ENCODE results near the gene C1QA.
"Not testable (repeated sequence)": the region's sequence is repeated elsewhere in the genome, so short reads cannot be mapped to it uniquely, and the experiment has no call there.

The C1QA gene

DNA sequence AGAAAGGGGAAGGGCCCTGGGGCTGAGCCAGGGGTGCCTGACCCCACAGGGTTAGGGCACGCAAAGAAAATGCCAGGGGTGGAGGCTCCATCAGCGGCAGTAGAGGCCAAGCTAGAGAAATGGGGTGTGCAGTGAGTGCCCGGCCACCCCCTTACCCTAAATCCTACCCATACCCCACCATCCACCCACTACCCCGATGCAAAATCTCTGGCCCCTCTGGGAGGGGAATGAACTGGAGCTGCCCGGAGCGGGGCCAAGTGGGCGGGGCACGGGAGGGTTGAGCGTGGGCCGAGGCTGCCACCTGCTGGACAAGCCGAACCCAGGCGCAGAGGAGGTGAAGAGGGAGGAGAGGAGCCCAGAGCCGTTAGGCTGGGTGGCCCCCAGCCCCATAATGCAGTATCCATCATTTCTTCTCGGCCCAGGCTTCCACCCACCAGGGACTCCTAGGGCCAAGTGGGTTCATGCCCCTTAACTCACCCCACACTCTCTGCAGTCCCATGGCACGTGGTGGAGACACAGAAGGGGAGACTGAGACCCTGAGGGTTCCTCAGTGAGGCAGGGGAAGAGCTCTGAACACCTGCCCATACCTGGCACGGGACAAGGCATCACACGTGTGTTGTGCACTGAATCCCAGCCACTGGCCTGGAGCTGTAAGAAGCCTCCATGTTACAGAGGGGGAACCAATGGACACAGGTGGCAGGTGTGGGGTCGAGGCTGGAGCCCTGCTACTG is 5.6 kb downstream of the C1QA start:
- peak; percentile 44 for DNase-seq

DNA sequence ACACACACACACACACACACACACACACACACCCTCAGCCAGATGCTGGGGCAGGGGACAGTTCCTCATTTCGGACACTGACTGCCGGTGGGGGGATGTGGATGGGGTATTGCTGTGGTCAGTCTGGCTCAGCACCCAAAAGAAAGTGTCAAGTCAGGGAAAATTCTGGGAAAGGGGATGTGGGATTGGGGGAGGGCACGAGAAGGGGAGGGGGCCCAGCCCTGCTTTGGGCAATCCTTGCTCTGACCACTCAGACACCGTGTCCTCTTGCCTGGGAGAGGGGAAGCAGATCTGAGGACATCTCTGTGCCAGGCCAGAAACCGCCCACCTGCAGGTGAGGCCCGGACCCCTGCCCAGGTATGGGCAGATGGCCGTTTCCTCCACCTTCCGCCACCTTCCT is 7.0 kb downstream of the C1QA start, which contains the start of gene C1QC:
Gene C1QC (plus strand): TSS at position 253 of the 400 bp plus-strand sequence. CDS start 391 bp downstream, outside the sequence.
- DNase-seq: no peak

DNA sequence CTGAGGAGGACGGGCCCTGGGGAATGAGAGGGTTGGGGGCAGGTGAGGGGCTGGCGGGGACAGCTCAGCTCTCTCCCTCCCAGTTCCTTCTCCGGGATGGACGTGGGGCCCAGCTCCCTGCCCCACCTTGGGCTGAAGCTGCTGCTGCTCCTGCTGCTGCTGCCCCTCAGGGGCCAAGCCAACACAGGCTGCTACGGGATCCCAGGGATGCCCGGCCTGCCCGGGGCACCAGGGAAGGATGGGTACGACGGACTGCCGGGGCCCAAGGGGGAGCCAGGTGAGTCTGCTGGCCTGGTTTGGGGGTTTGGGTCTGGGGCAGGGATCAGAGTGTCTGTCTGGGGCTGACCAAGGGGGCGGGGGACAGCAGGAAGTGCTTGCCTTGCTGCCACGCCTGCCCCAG is 7.5 kb downstream of the C1QA start:
- DNase-seq: no peak

DNA sequence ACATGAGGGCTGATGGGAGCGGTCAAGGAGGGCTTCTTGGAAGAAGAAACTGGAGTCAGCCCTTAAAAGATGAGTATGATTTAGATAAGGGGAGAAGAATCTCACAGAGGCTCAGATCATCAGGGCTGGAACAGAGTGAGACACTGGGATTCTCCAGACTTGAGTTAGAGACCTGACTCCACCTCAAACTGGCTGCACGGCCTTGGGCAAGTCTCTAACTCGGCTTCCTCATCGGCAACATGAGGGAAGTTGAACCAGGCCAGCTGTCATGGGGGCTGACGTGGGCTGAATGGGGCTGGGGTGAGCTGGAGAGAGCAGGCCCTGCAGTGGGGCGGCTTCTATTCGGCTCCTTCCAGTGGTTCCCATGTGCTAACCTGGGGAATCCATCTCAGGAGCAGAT is 9.5 kb downstream of the C1QA start:
- no peak for DNase-seq

DNA sequence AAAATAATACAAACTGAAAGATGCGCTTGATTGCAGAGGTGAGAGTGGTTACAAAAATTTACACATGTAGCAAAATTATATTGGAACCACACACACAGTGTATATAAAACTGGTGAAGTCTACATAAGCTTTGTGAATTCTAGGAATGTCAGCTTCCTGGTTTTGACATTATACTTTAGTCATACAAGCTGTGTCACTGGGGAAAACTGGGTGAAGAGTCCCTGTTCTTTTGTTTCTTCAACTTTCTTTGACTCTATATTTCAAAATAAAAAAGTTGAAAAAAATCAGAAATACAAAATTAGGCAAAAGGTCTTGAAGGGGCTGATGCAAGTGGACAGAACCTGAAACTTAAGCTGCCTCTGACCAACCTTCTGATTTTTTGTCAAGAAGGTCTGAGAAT is 10.0 kb downstream of the C1QA start:
- no peak for DNase-seq

DNA sequence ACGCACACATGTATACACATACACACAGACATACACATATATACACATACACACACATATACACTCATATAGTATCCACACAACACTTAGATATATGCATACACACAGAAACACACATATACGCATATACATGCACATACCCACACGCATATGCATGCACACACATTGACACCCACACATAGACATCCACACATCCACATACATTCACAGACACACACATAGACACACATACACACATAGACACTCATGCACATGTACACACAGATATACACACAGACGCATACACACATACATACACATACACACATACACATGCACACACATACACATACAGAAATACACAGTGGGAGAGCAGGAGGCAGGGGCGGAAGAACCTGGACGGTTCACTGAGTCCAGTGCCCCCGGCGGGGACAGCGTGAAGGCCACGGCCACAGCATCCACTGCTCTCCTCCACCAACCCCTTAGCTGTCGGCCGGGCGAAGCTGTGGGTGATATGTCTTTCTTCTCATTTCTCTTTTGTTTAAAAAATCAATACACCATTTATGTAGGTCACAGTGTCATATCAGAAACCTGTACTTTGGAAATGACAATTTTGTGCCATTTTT is 13.8 kb downstream of the C1QA start:
- no peak for DNase-seq

DNA sequence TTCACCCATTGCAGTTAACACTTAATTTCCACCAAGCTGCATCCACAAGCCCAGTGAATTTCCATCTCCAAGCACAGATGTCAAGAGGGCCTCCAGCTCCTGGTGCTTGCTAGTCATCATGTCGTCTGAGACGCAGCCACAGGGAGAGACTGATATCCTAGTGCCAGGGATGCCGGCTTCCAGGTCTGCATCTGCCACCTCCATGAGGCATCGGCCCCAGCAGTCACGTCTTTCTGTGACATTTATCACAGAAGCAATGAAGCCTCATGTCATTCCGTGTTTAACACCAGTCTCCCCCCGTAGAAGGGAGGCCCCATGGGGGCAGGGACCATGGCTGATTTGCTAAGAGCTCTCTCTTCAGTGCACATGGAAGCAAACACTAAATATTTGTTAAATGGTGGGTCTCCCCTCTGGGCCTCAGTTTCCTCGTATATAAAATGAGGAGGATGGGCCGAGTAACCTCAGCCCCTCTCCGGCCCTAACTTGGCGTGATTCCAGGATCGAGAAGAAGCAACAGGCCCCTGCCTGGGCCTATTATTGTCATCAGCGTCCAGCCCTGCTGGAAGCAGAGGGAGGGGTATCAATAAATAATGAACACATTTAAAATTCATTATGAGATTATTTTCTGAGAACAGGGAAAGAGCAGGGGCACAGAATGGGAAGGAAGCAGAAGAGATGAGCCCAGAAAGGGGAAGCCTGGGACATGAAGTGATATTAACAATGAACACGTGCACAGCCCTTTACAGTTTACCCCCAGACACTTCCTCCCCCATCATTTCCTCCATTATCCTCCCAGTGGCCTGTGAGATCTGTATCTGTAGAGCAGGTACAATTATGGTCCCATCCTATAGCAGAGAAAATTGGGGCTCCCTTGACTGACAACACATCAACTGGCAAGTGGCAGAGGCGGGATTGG is 15.8 kb downstream of the C1QA start:
- DNase-seq: no peak

DNA sequence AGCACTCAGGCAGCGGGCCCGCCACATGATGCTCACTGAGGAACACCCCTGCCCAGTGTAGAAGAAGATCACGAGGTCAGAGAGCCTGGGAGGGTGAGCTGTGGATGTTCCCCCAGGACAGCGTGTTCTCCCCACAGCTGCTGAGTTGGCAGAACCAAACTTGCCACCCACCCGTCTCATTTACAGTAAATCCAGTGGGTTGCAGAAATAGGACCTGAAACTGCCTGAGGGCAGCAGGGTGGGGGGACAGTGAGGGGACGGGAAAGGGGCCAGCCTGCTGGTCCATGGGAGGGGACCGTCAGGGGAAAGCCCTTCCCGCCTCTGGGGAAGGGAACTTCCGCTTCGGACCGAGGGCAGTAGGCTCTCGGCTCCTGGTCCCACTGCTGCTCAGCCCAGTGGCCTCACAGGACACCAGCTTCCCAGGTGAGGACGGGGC is 16.5 kb downstream of the C1QA start, which contains the start of gene C1QB:
Gene C1QB (plus strand): TSS at position 356 of the 436 bp plus-strand sequence. CDS start 6,227 bp downstream, outside the sequence.
- DNase-seq: no peak

DNA sequence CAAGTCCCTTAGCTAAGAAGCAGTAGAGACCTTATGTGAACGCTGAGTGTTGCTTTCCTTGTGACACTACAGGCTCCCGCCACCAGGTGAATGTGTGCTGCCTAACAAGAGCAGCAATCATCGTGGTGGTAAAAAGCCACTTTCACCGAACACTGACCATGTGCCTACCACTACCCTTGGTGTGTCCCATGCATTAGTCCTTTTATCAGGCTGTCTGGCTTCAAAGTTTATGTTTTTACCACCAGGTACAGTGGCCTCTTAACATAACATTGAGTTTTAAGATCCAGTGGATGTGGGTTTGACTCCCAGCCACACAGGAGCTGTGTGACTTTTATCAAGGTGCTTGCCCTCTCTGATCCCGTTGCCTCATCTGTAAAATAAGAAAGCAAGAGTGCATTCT is 18.3 kb downstream of the C1QA start:
- DNase-seq: no peak

DNA sequence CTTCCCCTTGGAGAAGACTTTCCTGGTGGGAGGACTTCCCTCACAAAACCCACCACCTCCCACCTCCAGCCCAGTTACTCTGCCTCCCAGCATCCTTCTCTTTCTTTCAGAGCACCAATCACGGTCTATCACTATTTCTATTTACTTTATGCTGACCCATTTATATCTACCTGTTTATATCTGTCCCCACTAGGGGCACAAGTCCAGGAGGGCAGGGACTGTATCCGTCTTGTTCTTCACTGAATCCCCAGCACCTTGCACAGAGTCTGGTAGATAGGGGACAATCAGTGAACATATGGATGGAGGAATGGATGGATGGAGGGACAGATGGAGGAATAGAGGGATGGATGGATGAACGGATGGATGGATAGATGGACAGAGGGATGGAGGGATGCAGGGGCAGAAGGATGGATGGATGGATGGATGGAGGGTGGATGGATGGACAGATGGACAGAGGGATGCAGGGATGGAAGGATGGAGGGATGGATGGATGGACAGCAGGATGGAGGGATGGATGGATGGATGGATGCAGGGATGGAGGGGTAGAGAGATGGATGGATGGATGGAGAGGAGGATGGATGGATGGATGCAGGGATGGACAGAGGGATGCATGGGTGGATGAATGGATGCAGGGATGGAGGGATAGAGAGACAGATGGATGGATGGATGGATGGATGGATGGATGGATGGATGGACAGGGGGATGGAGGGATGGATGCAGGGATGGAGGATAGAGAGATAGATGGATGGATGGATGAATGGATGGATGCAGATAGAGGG is 22.1 kb downstream of the C1QA start:
- no peak for DNase-seq

DNA sequence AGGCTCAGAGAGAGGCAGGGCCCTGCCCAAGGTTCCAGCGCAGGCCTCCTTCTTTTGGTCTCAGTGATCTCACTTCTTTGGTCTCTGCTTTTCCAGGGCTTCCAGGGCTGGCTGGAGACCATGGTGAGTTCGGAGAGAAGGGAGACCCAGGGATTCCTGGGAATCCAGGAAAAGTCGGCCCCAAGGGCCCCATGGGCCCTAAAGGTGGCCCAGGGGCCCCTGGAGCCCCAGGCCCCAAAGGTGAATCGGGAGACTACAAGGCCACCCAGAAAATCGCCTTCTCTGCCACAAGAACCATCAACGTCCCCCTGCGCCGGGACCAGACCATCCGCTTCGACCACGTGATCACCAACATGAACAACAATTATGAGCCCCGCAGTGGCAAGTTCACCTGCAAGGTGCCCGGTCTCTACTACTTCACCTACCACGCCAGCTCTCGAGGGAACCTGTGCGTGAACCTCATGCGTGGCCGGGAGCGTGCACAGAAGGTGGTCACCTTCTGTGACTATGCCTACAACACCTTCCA is 24.4 kb downstream of the C1QA start:
- no peak for DNase-seq

DNA sequence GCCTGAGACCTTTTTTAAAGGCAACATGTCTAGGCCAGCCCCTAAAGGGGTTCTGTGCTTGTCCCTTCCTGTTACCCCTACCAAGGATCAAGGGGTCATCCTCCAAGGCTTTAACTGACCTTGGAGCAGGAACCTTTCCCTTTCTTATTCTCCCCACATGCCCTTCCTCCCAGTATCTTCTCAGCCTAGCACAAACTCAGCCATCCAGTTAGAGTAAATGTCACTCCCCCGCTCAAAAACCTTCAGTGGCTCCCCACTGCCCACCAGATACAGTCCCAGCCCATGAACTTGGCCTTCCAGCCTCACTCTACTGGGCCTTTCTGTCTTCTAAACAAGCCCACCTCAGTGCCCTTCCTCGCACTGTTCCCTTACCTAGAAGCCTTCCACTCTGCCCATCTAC is 25.5 kb downstream of the C1QA start:
- DNase-seq: no peak

DNA sequence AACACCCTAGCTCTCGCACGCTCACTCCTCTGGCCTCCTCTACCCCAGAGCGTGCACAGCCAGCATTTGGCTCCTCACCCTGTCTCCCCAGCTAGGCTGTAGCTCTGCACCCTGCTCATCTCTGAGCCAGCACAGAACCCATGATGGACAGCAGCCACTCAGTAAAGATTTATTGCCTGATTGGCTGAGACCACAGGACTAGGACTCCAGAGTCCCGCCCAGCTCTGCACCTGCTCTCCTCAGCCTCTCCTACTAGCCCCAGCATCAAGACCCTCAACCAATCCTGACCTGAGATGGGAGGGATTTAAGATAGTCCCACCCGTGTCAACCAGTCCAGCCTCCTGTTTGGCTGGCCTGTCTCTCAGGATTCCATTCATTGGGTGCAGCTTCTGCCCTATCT is 25.9 kb downstream of the C1QA start:
- peak; percentile 22 for DNase-seq

DNA sequence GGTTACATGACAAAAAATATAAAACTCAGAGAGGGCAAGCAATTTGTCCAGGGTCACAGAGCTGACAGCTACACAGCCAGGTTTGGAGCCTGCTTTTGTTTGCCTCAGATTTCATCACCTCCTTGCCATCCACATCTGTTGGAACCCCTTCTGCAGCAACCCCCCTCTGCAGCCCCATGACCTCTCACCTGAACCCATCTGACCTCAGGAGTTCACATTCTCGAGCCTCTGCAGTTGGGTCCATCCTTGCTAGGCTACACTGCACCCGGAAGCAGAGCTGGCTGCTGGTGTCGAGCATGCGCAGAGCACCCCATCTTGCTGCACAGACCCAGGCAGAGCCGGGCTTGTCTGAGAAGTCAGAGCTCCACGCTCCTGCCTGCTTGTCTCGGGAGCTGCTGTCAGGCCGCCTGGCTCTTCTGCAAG is 26.6 kb downstream of the C1QA start:
- no peak for DNase-seq

DNA sequence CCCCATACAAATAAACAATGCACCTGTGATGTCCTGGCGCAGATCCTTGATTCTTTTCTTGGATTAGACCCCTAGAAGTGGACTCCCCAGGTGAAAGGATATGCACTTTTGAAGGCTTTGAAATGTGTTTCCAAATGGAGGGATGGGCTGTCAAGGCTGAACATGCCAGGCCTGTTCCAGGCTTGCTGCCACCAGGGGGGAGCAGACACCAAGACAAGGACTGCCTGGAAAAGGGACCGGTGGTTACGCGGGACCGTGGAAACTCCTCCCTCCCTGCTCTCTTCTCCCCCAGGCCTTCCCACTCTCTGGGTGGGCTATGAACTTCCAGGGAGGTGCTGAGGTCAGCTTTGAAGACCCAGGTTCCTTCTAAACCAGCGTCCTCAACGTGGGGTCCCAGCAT is 29.3 kb downstream of the C1QA start:
- no peak for DNase-seq

DNA sequence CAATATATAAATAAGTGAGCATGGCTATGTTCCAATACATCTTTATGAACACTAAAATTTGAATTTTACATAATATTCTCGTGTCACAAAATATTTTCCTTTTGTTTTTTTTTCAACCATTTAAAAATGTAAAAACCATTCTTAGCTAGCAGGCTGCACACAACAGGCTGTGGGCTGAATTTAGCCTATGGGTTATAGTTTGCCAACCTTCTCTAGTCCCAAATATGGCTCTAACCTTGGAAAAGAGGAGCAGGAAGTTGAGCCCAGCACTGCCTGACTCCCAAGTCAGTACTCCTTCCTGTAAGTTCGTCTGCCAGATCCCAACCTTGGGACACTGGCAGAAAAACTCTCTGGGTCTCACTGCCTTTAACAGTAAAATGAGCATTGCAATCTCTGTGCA is 30.0 kb downstream of the C1QA start:
- DNase-seq: no peak

DNA sequence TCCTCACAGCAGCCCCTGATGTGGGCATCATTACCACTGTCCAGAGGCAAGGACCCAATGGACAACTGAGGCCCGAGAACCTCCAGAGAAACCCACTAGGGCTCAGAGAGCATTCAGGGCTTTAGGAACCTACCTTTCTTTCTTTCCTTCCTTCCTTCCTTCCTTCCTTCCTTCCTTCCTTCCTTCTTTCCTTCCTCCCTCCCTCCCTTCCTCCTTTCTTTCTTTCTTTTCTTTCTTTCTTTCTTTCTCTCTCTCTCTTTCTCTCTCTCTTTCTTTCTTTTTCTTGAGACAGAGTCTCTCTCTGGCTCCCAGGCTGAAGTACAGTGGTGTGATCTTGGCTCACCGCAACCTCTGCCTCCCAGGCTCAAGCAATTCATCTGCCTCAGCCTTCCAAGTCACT is 32.4 kb downstream of the C1QA start:
- DNase-seq: not testable (repeated sequence)

DNA sequence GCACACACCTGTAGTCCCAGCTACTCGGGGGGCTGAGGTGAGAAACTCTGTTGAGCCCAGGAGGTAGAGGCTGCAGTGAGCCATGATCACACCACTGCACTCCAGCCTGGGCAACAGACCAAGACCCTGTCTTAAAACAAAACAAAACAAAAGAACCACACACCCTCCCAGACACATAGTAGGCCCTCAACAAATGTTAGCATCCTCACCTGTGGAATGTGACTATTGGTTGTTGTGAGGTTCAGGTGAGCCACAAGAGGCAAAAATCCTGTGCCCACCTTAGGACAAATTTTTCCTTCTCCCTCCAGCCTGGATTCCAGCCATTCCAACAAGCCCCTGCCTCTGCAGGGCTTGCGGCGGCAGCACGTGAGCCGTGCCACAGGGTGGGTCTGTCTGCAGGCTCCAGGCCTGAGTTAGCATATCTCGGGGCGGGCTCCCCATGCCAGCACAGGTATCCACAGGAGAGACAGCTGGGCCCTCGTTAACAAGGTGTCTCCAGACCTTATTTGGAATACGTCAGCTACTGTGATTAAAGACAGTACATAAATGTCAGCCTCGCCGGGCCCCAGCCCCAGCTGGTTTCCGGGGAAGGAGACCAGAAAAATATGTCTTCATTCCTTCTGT is 34.0 kb downstream of the C1QA start:
- DNase-seq: peak; percentile 91

DNA sequence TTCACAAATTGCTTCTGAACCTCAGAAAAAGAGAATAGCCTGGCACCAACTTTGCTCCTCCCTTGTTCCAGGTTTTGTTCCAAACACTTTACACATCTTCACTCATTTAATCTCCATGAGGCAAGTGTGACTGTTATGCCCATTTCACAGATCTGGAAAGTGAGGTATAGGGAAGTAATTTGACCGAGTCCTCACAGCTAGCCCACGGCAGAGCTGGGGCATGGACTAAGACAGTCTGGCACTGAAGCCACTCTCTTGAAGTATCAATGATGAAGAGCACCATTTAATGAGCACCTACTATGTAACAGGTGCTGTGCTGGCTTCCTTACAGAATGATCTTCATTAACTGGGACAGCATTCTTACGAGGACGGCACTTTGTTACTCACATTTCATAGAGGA is 35.6 kb downstream of the C1QA start:
- no peak for DNase-seq

DNA sequence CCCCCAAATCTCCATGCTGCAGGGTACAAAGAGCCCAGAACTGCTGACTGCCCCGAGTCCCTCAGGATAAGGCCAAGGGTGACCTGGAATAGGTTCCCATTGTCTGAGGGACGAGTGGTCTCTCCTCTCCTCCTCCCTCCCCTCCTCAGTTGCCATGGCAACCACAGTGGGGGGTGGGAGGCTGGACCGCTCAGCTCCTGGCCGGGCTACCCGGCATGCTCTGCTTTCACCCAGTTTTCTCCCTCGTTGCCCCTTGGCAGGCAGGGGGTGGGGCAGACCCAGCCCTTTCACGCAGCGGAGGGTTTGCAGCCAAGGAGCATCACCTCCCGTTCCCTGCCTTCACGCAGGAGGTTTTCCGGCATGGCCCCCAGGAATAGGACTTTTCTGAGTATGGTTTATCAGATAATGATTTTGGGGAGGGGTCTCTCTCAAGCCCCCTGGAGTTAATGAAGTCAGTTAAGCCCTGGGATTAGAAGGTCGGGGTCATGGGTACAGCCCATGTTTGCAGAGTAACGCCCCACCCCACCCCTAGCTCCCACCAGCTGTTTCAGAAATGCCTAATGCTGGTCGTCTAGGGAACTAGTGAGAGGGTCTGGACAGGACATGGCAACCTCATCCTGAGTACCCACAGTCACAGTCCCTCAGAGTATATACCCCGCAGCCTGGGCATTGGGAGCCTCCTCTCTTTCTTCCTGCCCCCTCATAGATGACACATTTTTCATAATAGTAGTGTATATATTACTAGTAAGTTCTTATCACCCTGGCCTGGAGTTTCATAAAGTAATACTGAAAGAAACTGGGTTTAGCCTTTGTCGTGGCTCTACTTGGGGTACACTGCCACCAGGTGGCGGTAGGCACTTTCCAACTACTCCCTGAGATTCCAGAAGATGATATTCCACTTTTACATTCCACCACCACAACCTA is 37.3 kb downstream of the C1QA start:
- DNase-seq: peak; percentile 57

DNA sequence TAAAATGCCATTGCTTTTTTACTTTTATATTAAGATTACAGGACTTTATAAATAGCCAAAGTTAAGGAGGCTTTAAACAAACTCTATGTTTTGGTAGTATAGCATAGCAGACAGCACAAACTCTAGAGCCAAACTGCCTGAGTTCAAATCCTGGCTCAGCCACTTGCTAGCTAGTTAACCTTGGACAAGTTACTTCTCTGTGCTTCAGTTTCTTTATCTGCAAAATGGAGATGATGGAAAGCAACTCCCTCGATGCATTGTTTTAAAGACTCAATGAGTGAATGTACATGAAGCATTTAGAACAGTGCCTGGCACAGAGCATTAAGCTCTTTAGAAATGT is 38.0 kb downstream of the C1QA start:
- DNase-seq: no peak
